OCI-LY3 (cell line): ENCODE results near the gene BCL10.

Source experiments
- H2AFZ ChIP-seq: fragments of 200-600, 300-600 bp; shearing (Covaris generic); 2 replicates; pipeline ENCODE4 v1.6.0; 2014; ENCODE audit warnings: antibody characterized with exemption, low read depth, low read length
- H3K27ac ChIP-seq: fragments of 200-600, 300-600 bp; sonication (generic); 2 replicates; pipeline ENCODE4 v1.5.1; 2014; ENCODE audit warnings: mild to moderate bottlenecking, low read length, moderate library complexity, mixed read lengths
- H3K27me3 ChIP-seq: fragments of 200-600, 300-600 bp; sonication (generic); 2 replicates; pipeline ENCODE4 v1.6.1; 2014; ENCODE audit warnings: low read depth, low read length, mixed read lengths
- H3K36me3 ChIP-seq: fragments of 200-600, 300-600 bp; sonication (generic); replicated peaks from 2 replicates; pipeline ENCODE3; 2014; ENCODE audit warnings: low read depth, low read length, mixed read lengths
- H3K4me1 ChIP-seq: fragments of 300-600, 200-600 bp; sonication (generic); 2 replicates; pipeline ENCODE4 v1.6.1; 2014; ENCODE audit warnings: low read length, mixed read lengths
- H3K4me2 ChIP-seq: fragments of 200-600, 300-600 bp; sonication (generic); 2 replicates; pipeline ENCODE4 v1.6.1; 2014; ENCODE audit warnings: low read length, mixed read lengths
- H3K4me3 ChIP-seq: fragments of 300-600, 200-600 bp; sonication (generic); 2 replicates; pipeline ENCODE4 v1.5.1; 2014; ENCODE audit warnings: antibody characterized with exemption, mild to moderate bottlenecking, low read length, moderate library complexity
- H3K79me2 ChIP-seq: fragments of 300-600, 200-600 bp; shearing (Covaris generic); 2 replicates; pipeline ENCODE4 v1.6.1; 2014; ENCODE audit warnings: mild to moderate bottlenecking, low read length, mixed read lengths
- H3K9ac ChIP-seq: fragments of 300-600, 200-600 bp; shearing (Covaris generic); 2 replicates; pipeline ENCODE4 v1.6.0; 2014; ENCODE audit warnings: mild to moderate bottlenecking, low read length, moderate library complexity
- H3K9me3 ChIP-seq: fragments of 200-600, 300-600 bp; shearing (Covaris generic); 2 replicates; pipeline ENCODE4 v1.6.1; 2014; ENCODE audit warnings: low read length, mixed read lengths; ENCODE audit not compliant: insufficient read depth
- H4K20me1 ChIP-seq: fragments of 200-600, 300-600 bp; sonication (generic); 2 replicates; pipeline ENCODE4 v1.6.1; 2016; ENCODE audit warnings: low read length, mixed read lengths; ENCODE audit not compliant: insufficient read depth
- EZH2phosphoT487 ChIP-seq: fragments of 200-600 bp; shearing (Covaris generic); IDR thresholded peaks from 2 replicates; pipeline ENCODE4 v1.6.1; 2018; ENCODE audit warnings: antibody characterized with exemption, mixed run types, low read depth
- TF ChIP-seq, protein P1 (sequence below): fragments of 200-600, 300-600 bp; sonication (generic); IDR thresholded peaks from 2 replicates; pipeline ENCODE4 v1.5.1; 2014; ENCODE audit warnings: antibody characterized with exemption, low read length, low read depth

BCL10 gene

DNA sequence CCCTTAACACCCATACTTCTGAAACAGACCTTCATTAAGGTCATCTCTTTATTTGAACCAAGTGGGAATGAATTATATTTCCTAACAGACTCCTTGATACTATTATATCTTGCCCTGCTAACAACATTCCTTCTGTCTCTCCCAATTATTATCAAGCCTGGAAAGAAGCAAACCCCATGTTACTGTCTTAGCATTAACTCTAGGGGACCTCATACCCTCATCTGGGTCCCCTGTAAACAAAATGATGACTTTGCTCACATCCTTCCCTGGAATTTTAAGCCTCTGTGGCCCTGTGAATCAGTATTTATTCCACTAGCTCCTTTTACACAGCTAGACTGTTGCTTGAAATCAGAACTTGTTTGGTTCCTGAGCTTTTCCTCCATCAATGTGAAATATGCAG, 38.3 kb upstream of the BCL10 start:
- no peaks in the 10 kb centered on the region for H3K9me3 ChIP-seq
- no peaks in the 10 kb centered on the region for H3K79me2 ChIP-seq
- no peaks in the 10 kb centered on the region for H3K36me3 ChIP-seq
- TF ChIP-seq EZH2phosphoT487, result no peak
- TF ChIP-seq, protein P1, sequence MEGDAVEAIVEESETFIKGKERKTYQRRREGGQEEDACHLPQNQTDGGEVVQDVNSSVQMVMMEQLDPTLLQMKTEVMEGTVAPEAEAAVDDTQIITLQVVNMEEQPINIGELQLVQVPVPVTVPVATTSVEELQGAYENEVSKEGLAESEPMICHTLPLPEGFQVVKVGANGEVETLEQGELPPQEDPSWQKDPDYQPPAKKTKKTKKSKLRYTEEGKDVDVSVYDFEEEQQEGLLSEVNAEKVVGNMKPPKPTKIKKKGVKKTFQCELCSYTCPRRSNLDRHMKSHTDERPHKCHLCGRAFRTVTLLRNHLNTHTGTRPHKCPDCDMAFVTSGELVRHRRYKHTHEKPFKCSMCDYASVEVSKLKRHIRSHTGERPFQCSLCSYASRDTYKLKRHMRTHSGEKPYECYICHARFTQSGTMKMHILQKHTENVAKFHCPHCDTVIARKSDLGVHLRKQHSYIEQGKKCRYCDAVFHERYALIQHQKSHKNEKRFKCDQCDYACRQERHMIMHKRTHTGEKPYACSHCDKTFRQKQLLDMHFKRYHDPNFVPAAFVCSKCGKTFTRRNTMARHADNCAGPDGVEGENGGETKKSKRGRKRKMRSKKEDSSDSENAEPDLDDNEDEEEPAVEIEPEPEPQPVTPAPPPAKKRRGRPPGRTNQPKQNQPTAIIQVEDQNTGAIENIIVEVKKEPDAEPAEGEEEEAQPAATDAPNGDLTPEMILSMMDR, result no peak
- H4K20me1 ChIP-seq, result no peaks in the 10 kb centered on the region
- H2AFZ ChIP-seq, result no peak overlapping the region
- no peak overlapping the region for H3K9ac ChIP-seq
- peaks cover 4% of the 10 kb centered on the region for H3K4me1 ChIP-seq
- no peak overlapping the region for H3K4me3 ChIP-seq
- H3K27ac ChIP-seq, result no peak overlapping the region
- H3K4me2 ChIP-seq, result no peak overlapping the region
- peaks cover 11% of the 10 kb centered on the region; the same call in 1 of the 2 replicates for H3K27me3 ChIP-seq

DNA sequence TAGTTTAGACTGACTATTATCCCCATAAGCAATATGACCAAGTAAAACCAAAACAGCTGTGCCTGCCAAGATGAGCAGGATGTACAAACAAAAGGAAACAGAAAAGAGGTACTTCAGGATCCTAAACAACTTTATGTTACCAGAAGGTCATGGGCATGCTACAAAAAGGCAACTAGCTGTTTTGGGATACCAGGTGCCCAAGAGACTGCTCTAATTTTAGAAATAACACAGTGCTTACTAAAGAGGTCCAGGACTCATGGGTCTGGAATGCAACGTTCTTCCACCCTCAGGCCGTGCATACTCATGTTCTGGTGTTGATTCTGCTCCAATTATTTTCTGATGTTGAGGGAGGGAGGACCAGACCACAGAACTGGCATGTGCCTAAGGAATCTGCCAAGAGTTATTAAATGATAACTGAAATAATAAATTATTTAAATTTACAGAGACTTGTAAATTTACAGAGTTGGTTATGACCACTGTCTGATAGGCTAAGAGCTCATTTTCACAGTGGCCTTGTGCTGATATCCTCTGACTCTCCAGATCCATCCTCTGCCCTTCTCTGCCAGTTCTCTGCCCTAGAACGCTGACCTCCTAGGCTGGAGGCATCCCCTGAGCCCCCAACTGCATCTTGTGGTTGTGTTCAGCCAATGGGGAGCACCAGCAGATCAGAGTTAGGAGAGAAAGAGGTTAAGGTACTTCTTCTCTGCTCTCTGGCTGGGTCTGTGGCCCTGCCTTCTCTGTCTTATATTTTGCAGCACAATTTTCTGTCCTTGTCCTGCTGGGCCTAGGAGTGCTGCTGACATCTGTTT, 37.7 kb upstream of the BCL10 start:
- Histone ChIP-seq H3K4me3 (no peak overlapping the region), H3K79me2 (no peaks in the 10 kb centered on the region), H3K36me3 (no peaks in the 10 kb centered on the region), H3K9ac (no peak overlapping the region), H3K4me1 (no peaks in the 10 kb centered on the region), H3K9me3 (no peaks in the 10 kb centered on the region), H3K27me3 (peaks cover 17% of the 10 kb centered on the region), H4K20me1 (no peaks in the 10 kb centered on the region), H3K4me2 (no peak overlapping the region), H3K27ac (no peak overlapping the region), H2AFZ (no peak overlapping the region)
- TF ChIP-seq EZH2phosphoT487, result no peak
- TF ChIP-seq, protein P1, result no peak

DNA sequence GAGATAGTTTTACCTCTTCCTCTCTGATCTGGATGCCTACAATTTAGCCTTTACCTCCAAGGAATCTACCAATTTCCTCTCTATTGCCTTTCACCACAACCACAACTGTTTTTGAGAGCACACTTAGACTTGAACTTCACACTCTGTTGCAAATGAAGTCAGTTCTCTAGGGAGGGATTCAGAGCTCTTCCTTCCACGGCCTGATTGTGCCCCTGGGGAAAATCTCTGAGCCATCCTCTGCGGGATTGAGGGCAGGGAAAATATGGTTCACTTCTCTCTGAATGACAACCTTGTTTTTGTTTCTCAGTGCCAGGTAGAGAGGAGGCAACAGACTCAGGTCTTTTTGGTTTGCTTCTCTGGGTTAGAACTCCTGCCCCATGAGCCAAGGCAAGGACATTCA, 35.4 kb upstream of the BCL10 start:
- Histone ChIP-seq H3K4me3 (no peak overlapping the region), H2AFZ (no peak overlapping the region), H3K27me3 (peaks cover 20% of the 10 kb centered on the region), H4K20me1 (no peaks in the 10 kb centered on the region), H3K9me3 (no peaks in the 10 kb centered on the region), H3K4me1 (peaks cover 8% of the 10 kb centered on the region), H3K27ac (no peak overlapping the region), H3K4me2 (no peak overlapping the region), H3K36me3 (no peaks in the 10 kb centered on the region), H3K79me2 (no peaks in the 10 kb centered on the region), H3K9ac (no peak overlapping the region)
- TF ChIP-seq, protein P1, result no peak
- TF ChIP-seq EZH2phosphoT487, result no peak

DNA sequence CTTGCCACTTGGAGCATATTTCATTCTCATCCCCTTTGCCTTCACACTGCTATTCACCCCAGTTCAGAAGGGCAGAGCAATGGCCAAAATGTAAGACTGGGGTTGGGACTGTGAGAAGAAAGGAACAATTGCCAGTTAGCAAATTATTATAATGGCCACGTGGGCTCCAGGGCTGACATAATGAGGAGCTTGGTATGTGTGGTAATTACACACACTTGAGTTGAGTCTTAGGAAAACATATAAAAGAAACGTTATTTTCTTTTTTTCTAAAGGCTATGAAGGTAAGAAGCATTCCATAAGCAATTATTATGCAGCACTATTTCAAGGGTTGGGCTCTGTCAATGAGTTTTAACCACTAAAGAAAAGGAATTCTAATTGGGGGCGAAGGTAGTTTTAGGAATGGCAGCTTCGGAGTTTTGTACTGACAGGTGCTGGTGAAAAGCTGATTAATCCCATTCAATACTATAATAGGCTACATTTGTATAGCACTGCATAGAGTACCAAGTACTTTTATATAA, 32.5 kb upstream of the BCL10 start:
- TF ChIP-seq EZH2phosphoT487, result no peak
- TF ChIP-seq, protein P1, result no peak
- peaks cover 20% of the 10 kb centered on the region for H3K27me3 ChIP-seq
- H3K27ac ChIP-seq, result no peak overlapping the region
- no peaks in the 10 kb centered on the region for H3K79me2 ChIP-seq
- no peaks in the 10 kb centered on the region for H4K20me1 ChIP-seq
- no peak overlapping the region for H2AFZ ChIP-seq
- peak overlapping the region; percentile 99 for H3K4me2 ChIP-seq
- H3K36me3 ChIP-seq, result no peaks in the 10 kb centered on the region
- H3K4me1 ChIP-seq, result peaks cover 8% of the 10 kb centered on the region
- peak overlapping the region; percentile 76 for H3K4me3 ChIP-seq
- H3K9me3 ChIP-seq, result no peaks in the 10 kb centered on the region
- no peak overlapping the region for H3K9ac ChIP-seq
